GM12878 (cell line): ENCODE data around the gene DNAH11. TPM values are rescaled to one million over a fixed set of nuclear protein-coding genes. Genes with fewer than 3 reads are reported as not detected.

Experiments
- ATAC-seq: fragments of 200-7000 bp; cut with Tn5 transposase; 3 replicates; pipeline ENCODE4 v1.9.1; 2020; ENCODE audit warnings: mild to moderate bottlenecking, moderate library complexity
- BruUV-seq: library from RNA; stranded (reverse); fragments of 400-500 nt; replicated peaks from 2 replicates; lab custom pipeline; 2021; lab: Mats Ljungman, UMichigan
- CTCF ChIA-PET: fragments of 300-600 bp; sonication (Branson Sonifier 250); formaldehyde crosslinking; extraction: SDS; loops from one replicate; lab custom pipeline; 2021; ENCODE audit warnings: inconsistent platforms; lab: Yijun Ruan, JAX
- POLR2A ChIA-PET: fragments of 350-600 bp; formaldehyde crosslinking; extraction: SDS; loops from one replicate; lab custom pipeline; 2021; ENCODE audit warnings: inconsistent platforms; lab: Charles Lee
- RAD21 ChIA-PET: fragments of 300-600 bp; sonication (Branson Sonifier 250); formaldehyde crosslinking; loops from one replicate; lab custom pipeline; 2023; ENCODE audit warnings: antibody characterized with exemption; ENCODE audit not compliant: unreplicated experiment; lab: Charles Lee
- SMC1A ChIA-PET: fragments of 300-600 bp; sonication (Branson Sonifier 250); formaldehyde crosslinking; loops from one replicate; lab custom pipeline; 2023; ENCODE audit not compliant: unreplicated experiment, uncharacterized antibody; lab: Charles Lee
- DNase-seq: peaks from one replicate; pipeline ENCODE4 v3.0.0-alpha.2; 2011; ENCODE audit warnings: low read depth, low spot score
- FAIRE-seq: peaks from 3 replicates; lab custom pipeline; 2011; peaks lifted over from hg19 to GRCh38; lab: Jason Lieb, UNC
- H2AFZ ChIP-seq: 2 replicates; pipeline ENCODE4 v1.6.0; 2011; ENCODE audit warnings: low read depth, low read length, control low read depth; ENCODE audit not compliant: control insufficient read depth
- H3K27ac ChIP-seq: 2 replicates; pipeline ENCODE4 v1.5.1; 2011; ENCODE audit warnings: control low read depth; ENCODE audit not compliant: control insufficient read depth, insufficient read depth
- H3K27me3 ChIP-seq, 2 experiments: replicated peaks in 1 of 2; 2 replicates each; pipeline versions ENCODE4 v1.6.0 to v1.6.1; 2011; ENCODE audit warnings: low read length in 1 of 2; ENCODE audit not compliant: control insufficient read depth in 2 of 2, insufficient read depth in 2 of 2
- H3K36me3 ChIP-seq, 2 experiments: 2 replicates each; pipeline ENCODE4 v1.5.1; 2011; ENCODE audit warnings: low read length in 1 of 2; ENCODE audit not compliant: control insufficient read depth in 2 of 2, insufficient read depth in 2 of 2
- H3K4me1 ChIP-seq: 2 replicates; pipeline ENCODE4 v1.6.1; 2011; ENCODE audit warnings: mild to moderate bottlenecking, low read length, moderate library complexity, mixed read lengths; ENCODE audit not compliant: control insufficient read depth, insufficient read depth
- H3K4me2 ChIP-seq: 2 replicates; pipeline ENCODE4 v1.6.0; 2011; ENCODE audit warnings: control low read depth; ENCODE audit not compliant: control insufficient read depth, insufficient read depth
- H3K4me3 ChIP-seq: fragments of 200-600 bp; sonication (generic); 2 replicates; pipeline ENCODE4 v1.5.1; 2016
- H3K79me2 ChIP-seq: 2 replicates; pipeline ENCODE4 v1.6.0; 2011; ENCODE audit warnings: low read length; ENCODE audit not compliant: control insufficient read depth, insufficient read depth
- H3K9ac ChIP-seq: 2 replicates; pipeline ENCODE4 v1.8.0; 2011; ENCODE audit warnings: low read length, control low read depth, mixed read lengths; ENCODE audit not compliant: control insufficient read depth, insufficient read depth
- H3K9me3 ChIP-seq: replicated peaks from 3 replicates; pipeline ENCODE4 v1.5.1; 2011; ENCODE audit warnings: mild to moderate bottlenecking, low read length; ENCODE audit not compliant: control insufficient read depth, insufficient read depth
- H4K20me1 ChIP-seq: 2 replicates; pipeline ENCODE4 v1.6.0; 2011; ENCODE audit not compliant: control insufficient read depth, insufficient read depth
- ATF2 ChIP-seq: IDR thresholded peaks from 2 replicates; pipeline ENCODE4 v1.6.1; 2012; ENCODE audit warnings: low read length, inconsistent platforms
- CHD2 ChIP-seq: IDR thresholded peaks from 2 replicates; pipeline ENCODE4 v1.6.1; 2011; ENCODE audit warnings: low read depth, low read length, improper control_type of control experiment, borderline replicate concordance
- EGR1 ChIP-seq, 2 experiments: IDR thresholded peaks; 1 replicate in 1 of 2; 2 replicates in 1 of 2; pipeline ENCODE4 v1.6.1; 2011 to 2012; ENCODE audit warnings: low read depth in 2 of 2, low read length in 2 of 2, borderline replicate concordance in 1 of 2, mild to moderate bottlenecking in 1 of 2, moderate library complexity in 1 of 2
- IKZF2 ChIP-seq, 2 experiments: fragments of 450-650 bp; IDR thresholded peaks; 2 replicates each; pipeline ENCODE4 v1.6.1; 2017; ENCODE audit warnings: mild to moderate bottlenecking in 2 of 2, moderate library complexity in 2 of 2
- IRF5 ChIP-seq: fragments of 450-650 bp; IDR thresholded peaks from 2 replicates; pipeline ENCODE4 v1.6.1; 2017; ENCODE audit warnings: borderline replicate concordance
- NR2C1 ChIP-seq: fragments of 450-650 bp; IDR thresholded peaks from 2 replicates; pipeline ENCODE4 v1.6.1; 2017; ENCODE audit warnings: antibody characterized with exemption, mild to moderate bottlenecking, moderate library complexity
- RAD51 ChIP-seq: fragments of 450-650 bp; IDR thresholded peaks from 2 replicates; pipeline ENCODE4 v1.6.1; 2016; ENCODE audit warnings: moderate library complexity, mild to moderate bottlenecking, inconsistent platforms
- SP1 ChIP-seq: IDR thresholded peaks from one replicate; pipeline ENCODE4 v1.6.1; 2011; ENCODE audit warnings: low read depth, low read length
- TCF3 ChIP-seq: IDR thresholded peaks from 2 replicates; pipeline ENCODE4 v1.6.1; 2012; ENCODE audit warnings: low read depth, mild to moderate bottlenecking, low read length, borderline replicate concordance; ENCODE audit not compliant: insufficient read depth
- USF1 ChIP-seq: IDR thresholded peaks from 2 replicates; pipeline ENCODE4 v1.6.1; 2011; ENCODE audit warnings: borderline replicate concordance, low read depth, mild to moderate bottlenecking, moderate library complexity, mixed read lengths, low read length; ENCODE audit not compliant: insufficient read depth; ENCODE audit errors: extremely low read length
- ZBED1 ChIP-seq: IDR thresholded peaks from 2 replicates; pipeline ENCODE4 v1.6.1; 2016; ENCODE audit warnings: borderline replicate concordance
- ZBTB4 ChIP-seq: fragments of 450-650 bp; formaldehyde crosslinking; IDR thresholded peaks from 2 replicates; pipeline ENCODE4 v1.4.0; 2022; ENCODE audit warnings: mild to moderate bottlenecking, moderate library complexity
- ZNF207 ChIP-seq: fragments of 450-650 bp; IDR thresholded peaks from 2 replicates; pipeline ENCODE4 v1.6.1; 2014; ENCODE audit warnings: antibody characterized with exemption, mild to moderate bottlenecking, borderline replicate concordance
- ZNF24 ChIP-seq: fragments of 450-650 bp; IDR thresholded peaks from 2 replicates; pipeline ENCODE4 v1.6.1; 2017; ENCODE audit warnings: antibody characterized with exemption, mild to moderate bottlenecking
- WGBS: methylation state at CpG from one replicate; pipeline ENCODE4 v1.1.6; 2016; ENCODE audit warnings: low lambda C conversion rate; ENCODE audit not compliant: insufficient replicate concordance, insufficient coverage; ENCODE audit errors: missing lambda C conversion rate; 5-methylcytosine and 5-hydroxymethylcytosine counted together
- in situ Hi-C: fragments of 300-500 bp; cut with MboI; formaldehyde crosslinking; loops from 9 replicates; pipeline ENCODE4 v1.14.3; 2018; ENCODE audit warnings: mixed read lengths
- intact Hi-C: fragments of 100-400 bp; cut with micrococcal nuclease; formaldehyde crosslinking; loops from one replicate; pipeline ENCODE4 v1.14.2; 2022; ENCODE audit not compliant: unreplicated experiment
- polyA plus RNA-seq, 11 experiments: library from polyadenylated mRNA; depleted of rRNA in 4 of 11; unstranded in 6 of 11; stranded (reverse) in 5 of 11; fragments of >200 nt; fragmentation: Nextera tagmentation in 4 of 11; fragmentation: Illumina TruSeq in 1 of 11; extraction: Ambion mirVana in 4 of 11; extraction: Trizol in 1 of 11; gene quantifications; 1 replicate in 1 of 11; 2 replicates in 10 of 11; pipeline versions ENCODE4 v1.2.1 to v1.2.3, GENCODE V29; 2011 to 2016; ENCODE audit warnings: inconsistent platforms in 2 of 11, missing spikeins in 2 of 11, low read depth in 1 of 11
- total RNA-seq, 4 experiments: library from RNA; depleted of rRNA in 3 of 4; stranded (reverse); fragments of >200 nt in 3 of 4; fragmentation: Illumina TruSeq in 1 of 4; extraction: Trizol in 1 of 4; gene quantifications; 2 replicates each; pipeline versions ENCODE4 v1.2.1 to v1.2.3, GENCODE V29; 2013 to 2021
- TF ChIP-seq, protein P1 (sequence below): IDR thresholded peaks from 2 replicates; pipeline ENCODE4 v1.6.1; 2012; ENCODE audit warnings: mild to moderate bottlenecking, low read depth, low read length

DNAH11 gene
- total and polyA plus RNA-seq, 10 of the 15 experiments (the other 5 are each of a cell fraction or from before 2014, with no cell fraction given) = 0.03 to 0.56 (median 0.10) TPM

DNA sequence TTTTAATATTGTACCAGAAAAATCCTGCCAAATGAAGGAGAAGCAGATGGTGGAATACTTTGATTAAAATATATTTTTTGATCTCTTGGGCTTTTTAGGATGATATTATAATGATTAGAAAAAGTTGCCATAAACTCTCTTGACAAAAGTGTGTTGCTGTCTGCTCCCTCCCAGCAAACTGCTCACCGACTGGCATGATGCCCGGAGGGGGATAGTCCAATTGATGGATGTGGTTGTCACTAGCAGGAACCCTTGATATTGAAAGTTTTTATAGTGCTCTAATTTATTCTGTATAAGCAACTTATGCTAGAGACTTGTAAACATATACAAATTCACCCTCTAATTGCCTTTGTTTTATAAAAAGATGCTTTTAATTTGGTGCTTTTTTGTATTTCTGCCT lies 114.0 kb downstream of the DNAH11 start:
- Histone ChIP-seq H3K4me1 (no peaks in the 10 kb centered on the region), H3K79me2 (no peaks in the 10 kb centered on the region), H4K20me1 (no peaks in the 10 kb centered on the region), H3K9me3 (no peaks in the 10 kb centered on the region), H3K4me3 (no peak overlapping the region), H2AFZ (no peak overlapping the region), H3K9ac (no peak overlapping the region), H3K27me3 (no peaks in the 10 kb centered on the region; a peak in 1 of 4 replicates), H3K27ac (no peak overlapping the region), H3K4me2 (no peak overlapping the region), H3K36me3 (no peaks in the 10 kb centered on the region)
- intact Hi-C loops (no loop called here), in situ Hi-C loops (no loop called here)
- FAIRE-seq (no peak), ATAC-seq (no peak), DNase-seq (no peak)
- ChIA-PET RAD21 (no interaction called here), SMC1A (no interaction called here), POLR2A (no interaction called here), CTCF (no interaction called here)
- WGBS = 8% methylated on average over 2 of the region's 2 CpGs
- no TSS peak for BruUV-seq
- TF ChIP-seq RAD51 (no peak), EGR1 (IDR thresholded peaks at IDR 0.05; ENCODE audit: borderline replicate concordance in 1 of 2, low read depth in 2 of 2, low read length in 2 of 2) (no peak), ZBED1 (no peak), ZNF207 (no peak), NR2C1 (no peak), ZBTB4 (CRISPR knock-in tag) (no peak), CHD2 (no peak), TCF3 (no peak), IKZF2 (IDR thresholded peaks at IDR 0.05) (no peak), ZNF24 (no peak), USF1 (no peak), ATF2 (no peak), SP1 (no peak), IRF5 (no peak)
- TF ChIP-seq, protein P1, sequence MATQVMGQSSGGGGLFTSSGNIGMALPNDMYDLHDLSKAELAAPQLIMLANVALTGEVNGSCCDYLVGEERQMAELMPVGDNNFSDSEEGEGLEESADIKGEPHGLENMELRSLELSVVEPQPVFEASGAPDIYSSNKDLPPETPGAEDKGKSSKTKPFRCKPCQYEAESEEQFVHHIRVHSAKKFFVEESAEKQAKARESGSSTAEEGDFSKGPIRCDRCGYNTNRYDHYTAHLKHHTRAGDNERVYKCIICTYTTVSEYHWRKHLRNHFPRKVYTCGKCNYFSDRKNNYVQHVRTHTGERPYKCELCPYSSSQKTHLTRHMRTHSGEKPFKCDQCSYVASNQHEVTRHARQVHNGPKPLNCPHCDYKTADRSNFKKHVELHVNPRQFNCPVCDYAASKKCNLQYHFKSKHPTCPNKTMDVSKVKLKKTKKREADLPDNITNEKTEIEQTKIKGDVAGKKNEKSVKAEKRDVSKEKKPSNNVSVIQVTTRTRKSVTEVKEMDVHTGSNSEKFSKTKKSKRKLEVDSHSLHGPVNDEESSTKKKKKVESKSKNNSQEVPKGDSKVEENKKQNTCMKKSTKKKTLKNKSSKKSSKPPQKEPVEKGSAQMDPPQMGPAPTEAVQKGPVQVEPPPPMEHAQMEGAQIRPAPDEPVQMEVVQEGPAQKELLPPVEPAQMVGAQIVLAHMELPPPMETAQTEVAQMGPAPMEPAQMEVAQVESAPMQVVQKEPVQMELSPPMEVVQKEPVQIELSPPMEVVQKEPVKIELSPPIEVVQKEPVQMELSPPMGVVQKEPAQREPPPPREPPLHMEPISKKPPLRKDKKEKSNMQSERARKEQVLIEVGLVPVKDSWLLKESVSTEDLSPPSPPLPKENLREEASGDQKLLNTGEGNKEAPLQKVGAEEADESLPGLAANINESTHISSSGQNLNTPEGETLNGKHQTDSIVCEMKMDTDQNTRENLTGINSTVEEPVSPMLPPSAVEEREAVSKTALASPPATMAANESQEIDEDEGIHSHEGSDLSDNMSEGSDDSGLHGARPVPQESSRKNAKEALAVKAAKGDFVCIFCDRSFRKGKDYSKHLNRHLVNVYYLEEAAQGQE = no peak
